Measurements from ENCODE around the gene NXNL1.

GRCh38 chr19:17436874-17437267, 23.9 kb downstream of the NXNL1 start:
- TF ChIP-seq CTCF (IDR thresholded peaks at IDR 0.05) (no peak), POLR2A (IDR thresholded peaks at IDR 0.05) (no peak)
